ENCODE data around the gene ZNF598. TPM values are rescaled to one million over a fixed set of nuclear protein-coding genes. Genes with fewer than 3 reads are reported as not detected.
A peak's percentile ranks its signal among the peaks of the same experiment; 100 is the strongest.

Gene ZNF598
- total RNA-seq, 1 donor from 2014 or later = 90.4 TPM

DNA sequence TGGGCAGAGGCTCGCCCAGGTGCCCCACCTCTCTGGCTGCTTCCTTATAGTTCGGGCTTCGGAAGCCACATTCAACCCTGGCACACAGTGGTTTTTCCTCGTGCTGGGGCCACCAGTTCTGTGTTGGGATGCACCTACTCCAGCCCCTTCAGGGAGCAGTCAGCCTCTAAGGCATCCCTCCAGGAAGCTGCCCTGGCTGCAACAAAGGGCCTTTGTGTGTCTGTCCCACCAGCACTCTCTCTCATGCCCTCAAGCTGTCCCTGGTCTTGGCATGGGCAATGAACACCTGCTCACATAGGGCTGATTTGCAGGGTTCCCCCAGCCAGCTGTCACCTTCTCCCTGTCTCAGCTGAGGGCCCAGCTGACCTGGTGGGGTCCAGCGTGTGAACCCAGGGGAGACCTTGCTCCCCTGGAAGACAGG, 27.6 kb downstream of the ZNF598 start:
- peak overlapping the region; percentile 87 for H3K4me3 Mint-ChIP-seq (ENCODE audit: unreplicated experiment)
- TF ChIP-seq, protein P1, sequence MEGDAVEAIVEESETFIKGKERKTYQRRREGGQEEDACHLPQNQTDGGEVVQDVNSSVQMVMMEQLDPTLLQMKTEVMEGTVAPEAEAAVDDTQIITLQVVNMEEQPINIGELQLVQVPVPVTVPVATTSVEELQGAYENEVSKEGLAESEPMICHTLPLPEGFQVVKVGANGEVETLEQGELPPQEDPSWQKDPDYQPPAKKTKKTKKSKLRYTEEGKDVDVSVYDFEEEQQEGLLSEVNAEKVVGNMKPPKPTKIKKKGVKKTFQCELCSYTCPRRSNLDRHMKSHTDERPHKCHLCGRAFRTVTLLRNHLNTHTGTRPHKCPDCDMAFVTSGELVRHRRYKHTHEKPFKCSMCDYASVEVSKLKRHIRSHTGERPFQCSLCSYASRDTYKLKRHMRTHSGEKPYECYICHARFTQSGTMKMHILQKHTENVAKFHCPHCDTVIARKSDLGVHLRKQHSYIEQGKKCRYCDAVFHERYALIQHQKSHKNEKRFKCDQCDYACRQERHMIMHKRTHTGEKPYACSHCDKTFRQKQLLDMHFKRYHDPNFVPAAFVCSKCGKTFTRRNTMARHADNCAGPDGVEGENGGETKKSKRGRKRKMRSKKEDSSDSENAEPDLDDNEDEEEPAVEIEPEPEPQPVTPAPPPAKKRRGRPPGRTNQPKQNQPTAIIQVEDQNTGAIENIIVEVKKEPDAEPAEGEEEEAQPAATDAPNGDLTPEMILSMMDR (IDR thresholded peaks at IDR 0.05; ENCODE audit: partially characterized antibody, unreplicated experiment) = no peak
- H3K27ac Mint-ChIP-seq (ENCODE audit: unreplicated experiment) = peak overlapping the region; percentile 92
- peaks cover 11% of the 10 kb centered on the region for H3K27me3 Mint-ChIP-seq (ENCODE audit: unreplicated experiment)
- peaks cover 16% of the 10 kb centered on the region for H3K4me1 Mint-ChIP-seq (ENCODE audit: low read depth, unreplicated experiment)
- no peaks in the 10 kb centered on the region for H3K36me3 Mint-ChIP-seq (ENCODE audit: unreplicated experiment)
- peaks cover 2% of the 10 kb centered on the region for H3K9me3 Mint-ChIP-seq (ENCODE audit: unreplicated experiment)
- DNase-seq = no peak

DNA sequence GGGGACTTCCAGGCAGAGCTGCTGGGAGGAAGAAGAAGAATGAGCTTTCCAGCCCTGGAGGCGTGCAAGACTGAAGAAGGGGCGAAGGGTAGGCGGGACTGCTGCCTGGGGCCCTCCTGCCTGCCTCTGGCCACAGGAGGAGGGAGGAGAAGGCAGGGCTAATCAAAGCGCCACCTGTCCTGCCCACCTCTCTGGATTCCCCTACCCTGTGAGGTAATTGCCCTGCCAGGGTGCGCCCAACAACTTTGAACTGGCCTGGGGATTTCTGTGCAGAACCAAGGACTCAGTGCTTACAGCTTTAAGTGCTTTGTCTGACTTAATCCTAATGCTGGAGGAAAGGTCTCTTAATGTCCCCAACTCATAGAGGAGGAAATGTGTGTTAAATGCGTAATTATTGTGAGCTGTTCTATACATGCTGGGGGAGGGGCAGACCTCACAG, 28.2 kb downstream of the ZNF598 start, which contains the start of gene NOXO1:
NOXO1 (minus strand) TSS at position 72 of the 439 bp plus-strand sequence. CDS start 290 bp downstream, outside the sequence.
- TF ChIP-seq, protein P1 (IDR thresholded peaks at IDR 0.05; ENCODE audit: partially characterized antibody, unreplicated experiment) = no peak
- H3K27ac Mint-ChIP-seq (ENCODE audit: unreplicated experiment) = peak within 1 kb of the TSS; percentile 92
- H3K36me3 Mint-ChIP-seq (ENCODE audit: unreplicated experiment) = no peaks in the 10 kb centered on the region
- peaks cover 2% of the 10 kb centered on the region for H3K9me3 Mint-ChIP-seq (ENCODE audit: unreplicated experiment)
- peak within 1 kb of the TSS; percentile 87 for H3K4me3 Mint-ChIP-seq (ENCODE audit: unreplicated experiment)
- peaks cover 16% of the 10 kb centered on the region for H3K4me1 Mint-ChIP-seq (ENCODE audit: low read depth, unreplicated experiment)
- peaks cover 11% of the 10 kb centered on the region for H3K27me3 Mint-ChIP-seq (ENCODE audit: unreplicated experiment)
- no peak for DNase-seq

DNA sequence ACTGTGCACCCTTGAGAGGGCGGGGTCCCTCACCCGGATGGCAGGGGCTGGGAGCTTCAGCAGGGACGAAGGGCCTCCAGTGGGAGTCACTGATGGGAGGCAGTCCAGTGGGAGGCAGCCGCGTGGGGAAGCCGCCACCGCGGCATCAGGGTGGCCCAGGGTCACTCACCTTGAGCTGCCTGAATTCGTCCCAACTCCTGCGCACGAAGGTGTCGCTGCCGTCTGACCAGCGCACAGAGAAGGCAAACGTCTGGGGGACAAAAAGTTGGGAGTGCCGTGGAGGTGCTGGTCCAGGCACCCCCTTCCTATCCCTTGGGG, 28.9 kb downstream of the ZNF598 start:
- H3K36me3 Mint-ChIP-seq (ENCODE audit: unreplicated experiment) = no peaks in the 10 kb centered on the region
- peaks cover 11% of the 10 kb centered on the region for H3K27me3 Mint-ChIP-seq (ENCODE audit: unreplicated experiment)
- no peak overlapping the region for H3K4me3 Mint-ChIP-seq (ENCODE audit: unreplicated experiment)
- no peak overlapping the region for H3K27ac Mint-ChIP-seq (ENCODE audit: unreplicated experiment)
- no peak for DNase-seq
- H3K9me3 Mint-ChIP-seq (ENCODE audit: unreplicated experiment) = peaks cover 2% of the 10 kb centered on the region
- TF ChIP-seq, protein P1 (IDR thresholded peaks at IDR 0.05; ENCODE audit: partially characterized antibody, unreplicated experiment) = no peak
- peaks cover 16% of the 10 kb centered on the region for H3K4me1 Mint-ChIP-seq (ENCODE audit: low read depth, unreplicated experiment)

DNA sequence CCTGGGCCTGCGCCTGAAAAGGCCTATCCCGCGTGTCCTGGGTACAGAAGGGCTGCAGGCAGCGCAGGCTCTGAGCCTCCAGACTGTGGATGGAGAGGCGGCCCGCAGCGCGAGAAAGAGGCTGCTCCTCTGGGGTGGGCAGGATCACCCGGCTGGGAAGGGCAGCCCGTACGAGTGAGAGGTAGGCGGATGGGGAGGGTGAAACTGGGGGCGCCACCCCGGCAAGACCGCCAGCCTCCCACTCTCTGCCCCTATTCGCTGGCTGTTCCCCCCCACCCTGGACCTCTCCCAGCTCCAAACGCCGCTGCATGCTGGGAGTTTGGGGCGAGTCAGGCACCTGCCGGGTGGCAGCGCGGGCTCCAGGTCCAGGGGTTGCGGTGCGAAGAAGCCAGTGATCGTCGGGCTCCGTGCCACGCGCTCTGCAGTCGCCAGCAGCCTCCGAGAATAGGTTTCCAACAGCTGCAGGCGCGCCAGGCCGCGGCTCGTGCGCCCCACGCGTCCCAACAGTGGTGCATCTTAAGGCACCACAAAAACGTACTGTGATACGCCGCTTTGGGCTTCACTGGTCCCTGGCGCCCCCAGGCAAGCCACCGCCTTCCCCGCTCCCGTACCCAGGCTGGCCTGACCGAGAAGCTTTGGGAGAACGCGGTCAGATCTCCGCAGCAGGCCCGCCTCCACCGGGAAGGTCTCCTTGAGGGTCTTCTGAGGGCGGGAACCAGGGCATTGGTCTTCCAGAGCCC, 29.4 kb downstream of the ZNF598 start:
- H3K4me1 Mint-ChIP-seq (ENCODE audit: low read depth, unreplicated experiment) = peaks cover 16% of the 10 kb centered on the region
- H3K4me3 Mint-ChIP-seq (ENCODE audit: unreplicated experiment) = no peak overlapping the region
- no peaks in the 10 kb centered on the region for H3K36me3 Mint-ChIP-seq (ENCODE audit: unreplicated experiment)
- H3K27me3 Mint-ChIP-seq (ENCODE audit: unreplicated experiment) = peaks cover 11% of the 10 kb centered on the region
- H3K27ac Mint-ChIP-seq (ENCODE audit: unreplicated experiment) = no peak overlapping the region
- peaks cover 2% of the 10 kb centered on the region for H3K9me3 Mint-ChIP-seq (ENCODE audit: unreplicated experiment)
- no peak for DNase-seq
- TF ChIP-seq, protein P1 (IDR thresholded peaks at IDR 0.05; ENCODE audit: partially characterized antibody, unreplicated experiment) = no peak

DNA sequence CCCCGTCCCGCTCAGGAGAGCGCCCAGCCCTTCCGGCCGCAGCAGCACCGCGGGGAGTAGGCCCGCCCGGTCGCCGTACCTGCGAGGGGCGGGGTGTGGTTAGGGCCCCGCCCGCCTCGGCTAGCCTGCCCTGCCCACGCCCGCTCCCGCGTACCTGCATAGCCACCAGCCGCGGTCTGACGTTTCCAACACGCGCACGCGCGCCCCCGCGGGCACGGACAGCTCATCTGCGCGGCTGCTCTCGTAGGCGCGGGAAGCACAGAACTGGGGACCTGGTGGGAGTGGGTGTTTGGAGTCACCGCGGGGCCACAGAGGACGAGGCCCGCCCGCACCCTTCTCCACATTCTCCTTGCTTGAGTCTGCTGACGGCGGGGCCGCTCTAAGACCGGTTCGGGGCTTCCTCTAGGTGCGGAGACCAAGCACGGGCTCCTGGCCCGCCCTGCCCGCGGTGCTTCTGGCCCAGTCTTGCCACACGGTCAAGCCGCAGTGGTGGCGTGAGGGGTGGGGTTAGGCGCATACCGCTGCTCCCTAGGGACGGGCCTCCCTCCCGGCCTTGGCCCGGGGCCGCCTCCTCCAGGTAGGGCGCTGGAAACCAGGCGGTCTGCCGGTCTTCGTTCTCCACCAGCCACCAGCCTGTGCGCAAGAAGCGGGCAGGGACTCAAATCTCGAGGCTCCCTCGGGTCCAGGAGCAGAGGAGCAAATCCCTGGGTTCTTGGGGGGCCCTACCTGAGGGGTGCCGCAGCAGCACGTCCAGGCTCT, 30.2 kb downstream of the ZNF598 start:
- DNase-seq = no peak
- Mint-ChIP-seq H3K4me3 (ENCODE audit: unreplicated experiment) (peak overlapping the region; percentile 30), H3K9me3 (ENCODE audit: unreplicated experiment) (peaks cover 2% of the 10 kb centered on the region), H3K27ac (ENCODE audit: unreplicated experiment) (no peak overlapping the region), H3K27me3 (ENCODE audit: unreplicated experiment) (peaks cover 8% of the 10 kb centered on the region), H3K36me3 (ENCODE audit: unreplicated experiment) (no peaks in the 10 kb centered on the region), H3K4me1 (ENCODE audit: low read depth, unreplicated experiment) (peaks cover 16% of the 10 kb centered on the region)
- TF ChIP-seq, protein P1 (IDR thresholded peaks at IDR 0.05; ENCODE audit: partially characterized antibody, unreplicated experiment) = no peak

Measured in glutamatergic neuron (in vitro differentiated cells).